HAP-1 (cell line): ENCODE measurements around the gene NKAIN2.
"Not testable (repeated sequence)": the region's sequence is repeated elsewhere in the genome, so short reads cannot be mapped to it uniquely, and the experiment has no call there.

Experiments
- DNase-seq, 2 experiments: peaks; one replicate each; pipeline ENCODE4 v3.0.0-alpha.2; 2016 to 2020; ENCODE audit warnings: low spot score in 2 of 2
- H3K27me3 ChIP-seq: fragments of 250-450 bp; sonication (Bioruptor Pico); 2 replicates; pipeline ENCODE4 v1.5.1; 2020; ENCODE audit warnings: low read depth, mild to moderate bottlenecking, moderate library complexity
- H3K36me3 ChIP-seq: fragments of 250-450 bp; sonication (Bioruptor Pico); replicated peaks from 2 replicates; pipeline ENCODE4 v1.5.1; 2020; ENCODE audit warnings: mild to moderate bottlenecking
- H3K4me1 ChIP-seq: fragments of 250-450 bp; sonication (Bioruptor Pico); 2 replicates; pipeline ENCODE4 v1.5.1; 2020; ENCODE audit warnings: mild to moderate bottlenecking
- H3K4me3 ChIP-seq: fragments of 250-450 bp; sonication (Bioruptor Pico); 2 replicates; pipeline ENCODE4 v1.5.1; 2020; ENCODE audit warnings: mild to moderate bottlenecking, moderate library complexity
- H3K9me3 ChIP-seq: fragments of 250-450 bp; sonication (Bioruptor Pico); 2 replicates; pipeline ENCODE4 v1.5.1; 2020; ENCODE audit warnings: mild to moderate bottlenecking, moderate library complexity
- in situ Hi-C: fragments of 300-500 bp; cut with MboI; formaldehyde crosslinking; loops from 3 replicates; pipeline ENCODE4 v1.14.3; 2020; ENCODE audit warnings: low sequenced_read_pairs, inconsistent platforms, mixed read lengths

The NKAIN2 gene

DNA sequence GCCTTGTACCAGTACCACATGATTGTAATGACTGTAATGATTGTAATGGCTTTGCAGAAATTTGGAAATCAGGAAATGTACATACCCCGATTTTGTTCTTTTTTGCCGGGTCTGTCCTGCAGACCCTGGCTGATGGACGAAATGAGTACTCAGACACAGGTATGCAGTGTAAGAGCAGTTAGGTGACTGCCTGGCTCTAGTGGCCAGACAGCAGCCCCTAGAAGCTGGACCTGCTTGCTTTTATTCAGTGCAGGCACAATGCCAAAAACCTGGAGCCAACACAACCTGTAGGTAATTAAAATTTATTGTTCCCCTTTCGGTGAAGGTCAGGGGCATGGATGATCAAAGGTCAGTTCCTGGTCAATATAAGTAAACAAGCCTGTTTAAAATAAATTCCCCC is 346.0 kb downstream of the NKAIN2 start:
- Histone ChIP-seq H3K27me3 (no peaks in the 10 kb centered on the region), H3K4me3 (no peak overlapping the region), H3K9me3 (no peaks in the 10 kb centered on the region), H3K36me3 (no peaks in the 10 kb centered on the region), H3K4me1 (no peaks in the 10 kb centered on the region)
- no peak for DNase-seq
- in situ Hi-C loops: no loop called here

DNA sequence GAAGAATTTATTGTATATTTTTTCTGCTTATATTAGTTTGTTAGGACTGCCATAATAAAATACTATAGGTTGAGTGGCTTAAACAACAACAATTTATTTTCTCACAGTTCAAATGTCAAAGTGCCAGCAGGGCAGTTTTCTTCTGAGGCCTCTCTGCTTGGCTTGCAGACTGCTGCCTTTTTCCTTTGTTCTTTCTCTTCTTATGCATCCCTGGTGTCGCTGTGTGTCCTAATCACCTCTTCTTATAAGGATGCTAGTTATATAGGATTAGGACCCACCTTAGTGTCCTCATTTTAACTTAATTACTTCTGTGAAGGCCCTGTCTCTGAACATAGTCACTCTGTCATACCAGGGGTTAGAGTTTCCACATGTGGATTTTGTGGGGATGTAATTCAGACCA is 354.4 kb downstream of the NKAIN2 start:
- in situ Hi-C loops: no loop called here
- no peaks in the 10 kb centered on the region for H3K4me1 ChIP-seq
- H3K9me3 ChIP-seq: no peaks in the 10 kb centered on the region
- DNase-seq: no peak
- no peak overlapping the region for H3K4me3 ChIP-seq
- H3K36me3 ChIP-seq: no peaks in the 10 kb centered on the region
- H3K27me3 ChIP-seq: no peaks in the 10 kb centered on the region; the same call in 1 of the 2 replicates

DNA sequence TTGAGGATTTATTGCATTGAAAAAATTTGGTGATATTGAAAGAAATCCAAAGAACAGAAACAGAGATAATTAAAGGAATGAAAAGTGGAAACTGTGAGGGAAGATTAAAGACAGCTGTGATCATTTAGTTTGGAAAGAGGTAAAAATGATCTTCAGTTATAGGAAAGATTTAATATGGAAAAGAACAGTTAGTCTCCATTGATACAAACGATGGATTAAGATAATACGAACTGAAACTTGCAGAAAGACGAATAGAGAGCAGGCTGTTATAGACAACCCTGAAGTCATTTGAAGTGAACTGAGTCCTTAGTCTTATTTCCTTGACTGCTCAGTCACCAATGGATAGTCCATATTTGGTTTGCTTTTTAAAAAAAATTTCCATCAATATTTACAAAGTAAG is 360.0 kb downstream of the NKAIN2 start:
- in situ Hi-C loops: no loop called here
- Histone ChIP-seq H3K4me3 (no peak overlapping the region), H3K27me3 (no peaks in the 10 kb centered on the region; the same call in 1 of the 2 replicates), H3K4me1 (no peaks in the 10 kb centered on the region), H3K36me3 (no peaks in the 10 kb centered on the region), H3K9me3 (no peaks in the 10 kb centered on the region)
- no peak for DNase-seq

DNA sequence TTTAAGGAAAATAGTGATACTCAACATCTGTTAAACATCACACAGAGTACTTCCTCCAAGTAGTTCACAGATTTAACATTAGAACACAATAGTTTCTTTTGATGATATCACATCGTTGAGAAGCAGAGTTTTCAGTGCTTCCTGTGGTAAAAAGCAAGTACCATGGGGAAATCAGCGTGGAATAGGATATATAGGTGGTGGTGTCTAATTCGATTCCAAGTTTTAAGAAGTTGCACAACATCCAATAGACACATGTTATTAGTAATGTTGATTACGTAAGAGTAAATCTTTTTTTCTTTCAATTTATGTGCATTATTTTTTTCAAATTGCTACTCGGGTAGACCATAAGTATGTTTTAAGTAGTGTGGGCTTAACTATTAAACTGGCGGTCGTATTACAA is 360.7 kb downstream of the NKAIN2 start:
- no peak overlapping the region for H3K4me3 ChIP-seq
- no peaks in the 10 kb centered on the region; the same call in 1 of the 2 replicates for H3K27me3 ChIP-seq
- H3K36me3 ChIP-seq: no peaks in the 10 kb centered on the region
- in situ Hi-C loops: no loop called here
- DNase-seq: no peak
- no peaks in the 10 kb centered on the region for H3K9me3 ChIP-seq
- H3K4me1 ChIP-seq: no peaks in the 10 kb centered on the region

DNA sequence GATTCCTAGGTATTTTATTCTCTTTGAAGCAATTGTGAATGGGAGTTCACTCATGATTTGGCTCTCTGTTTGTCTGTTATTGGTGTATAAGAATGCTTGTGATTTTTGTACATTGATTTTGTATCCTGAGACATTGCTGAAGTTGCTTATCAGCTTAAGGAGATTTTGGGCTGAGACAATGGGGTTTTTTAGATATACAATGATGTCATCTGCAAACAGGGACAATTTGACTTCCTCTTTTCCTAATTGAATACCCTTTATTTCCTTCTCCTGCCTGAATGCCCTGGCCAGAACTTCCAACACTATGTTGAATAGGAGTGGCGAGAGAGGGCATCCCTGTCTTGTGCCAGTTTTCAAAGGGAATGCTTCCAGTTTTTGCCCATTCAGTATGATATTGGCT is 363.6 kb downstream of the NKAIN2 start:
- H3K36me3 ChIP-seq, H3K9me3 ChIP-seq, in situ Hi-C loops, DNase-seq, H3K27me3 ChIP-seq, H3K4me1 ChIP-seq, H3K4me3 ChIP-seq: not testable (repeated sequence)

DNA sequence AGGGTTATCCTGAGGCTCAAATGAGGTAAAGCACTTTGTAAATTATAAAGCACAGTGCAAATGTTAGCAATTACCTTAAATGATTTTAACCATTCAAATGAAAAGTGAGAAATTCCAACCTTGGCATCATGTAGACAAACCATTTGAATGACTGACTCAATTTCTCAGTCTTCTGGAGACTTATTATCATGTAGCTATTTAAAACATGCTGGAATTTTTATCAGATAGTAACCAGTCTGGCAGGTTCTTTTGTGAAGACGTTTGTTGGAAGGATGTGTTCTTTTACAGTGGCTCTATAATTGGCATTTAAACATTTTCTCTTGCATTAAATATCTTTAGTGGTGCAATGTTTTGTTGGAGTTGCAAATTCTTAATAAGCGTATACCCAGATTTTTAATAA is 386.6 kb downstream of the NKAIN2 start:
- DNase-seq: peak in 1 of 2 experiments; percentile 23
- Histone ChIP-seq H3K4me3 (no peak overlapping the region), H3K9me3 (no peaks in the 10 kb centered on the region), H3K4me1 (peaks cover 9% of the 10 kb centered on the region; the same call in 1 of the 2 replicates), H3K36me3 (no peaks in the 10 kb centered on the region), H3K27me3 (no peaks in the 10 kb centered on the region)
- in situ Hi-C loops: no loop called here

DNA sequence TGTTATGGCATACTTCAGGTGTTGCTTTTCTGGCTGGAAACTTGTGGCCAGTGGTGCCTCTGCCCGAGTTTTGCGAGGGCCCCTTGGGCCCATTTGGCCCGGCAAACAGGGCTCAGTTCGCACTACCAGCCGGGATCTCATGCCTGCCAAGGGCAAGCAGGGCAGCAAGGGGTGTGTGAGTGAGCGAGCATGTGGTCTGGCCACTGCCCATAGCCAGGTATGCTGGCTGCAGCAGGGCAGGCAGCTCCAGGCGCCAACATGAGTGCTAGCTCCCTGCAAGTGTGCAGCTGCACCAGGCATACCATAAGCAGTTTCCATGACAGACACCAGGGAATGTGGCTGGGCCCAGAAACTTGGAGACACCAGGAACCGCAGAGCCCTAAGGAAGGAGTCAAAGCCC is 389.5 kb downstream of the NKAIN2 start:
- Histone ChIP-seq H3K27me3 (no peaks in the 10 kb centered on the region), H3K4me1 (peaks cover 9% of the 10 kb centered on the region; the same call in 1 of the 2 replicates), H3K4me3 (no peak overlapping the region), H3K36me3 (no peaks in the 10 kb centered on the region), H3K9me3 (no peaks in the 10 kb centered on the region)
- DNase-seq: no peak
- in situ Hi-C loops: no loop called here

DNA sequence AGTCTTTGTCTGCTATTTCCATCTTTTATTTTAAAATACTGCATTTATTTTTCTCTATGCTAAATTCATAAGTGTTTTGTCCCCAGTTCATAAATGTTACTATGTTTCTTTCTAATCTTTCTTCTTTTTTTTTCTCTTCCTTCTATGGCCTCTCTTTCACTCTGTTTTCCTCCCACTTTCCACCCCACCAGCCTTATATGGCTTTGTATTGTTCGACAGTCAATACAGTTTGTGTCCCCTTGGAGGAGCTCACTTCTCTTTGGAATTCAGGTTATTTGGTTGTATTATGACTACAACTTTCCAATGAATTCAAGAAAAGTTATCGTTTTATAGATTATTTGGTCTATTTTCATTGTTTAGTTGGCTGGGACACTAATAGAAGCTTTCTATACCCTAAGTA is 393.5 kb downstream of the NKAIN2 start:
- no peak for DNase-seq
- Histone ChIP-seq H3K27me3 (no peaks in the 10 kb centered on the region), H3K36me3 (no peaks in the 10 kb centered on the region), H3K4me3 (no peak overlapping the region), H3K9me3 (no peaks in the 10 kb centered on the region), H3K4me1 (no peaks in the 10 kb centered on the region)
- in situ Hi-C loops: no loop called here

DNA sequence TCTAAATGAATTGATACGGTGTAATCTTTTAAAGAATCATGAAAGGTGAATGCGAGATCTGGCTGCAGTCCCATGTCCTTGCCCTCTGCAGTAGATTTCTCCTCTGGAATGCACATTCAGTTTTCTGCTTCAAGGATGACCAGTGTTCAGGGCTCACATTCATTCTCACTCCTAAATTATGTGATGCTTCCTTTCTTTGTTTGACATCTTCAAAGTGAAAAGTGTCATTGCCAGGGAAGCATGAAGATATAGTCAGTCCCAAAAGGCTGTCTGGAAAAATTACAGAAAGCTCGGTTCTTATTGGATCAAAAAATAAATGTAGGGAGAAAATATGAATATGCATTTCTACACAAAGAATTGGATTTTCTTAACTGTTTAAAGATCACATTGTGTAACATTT is 395.6 kb downstream of the NKAIN2 start:
- no peak for DNase-seq
- no peak overlapping the region for H3K4me3 ChIP-seq
- no peaks in the 10 kb centered on the region for H3K9me3 ChIP-seq
- in situ Hi-C loops: no loop called here
- no peaks in the 10 kb centered on the region for H3K36me3 ChIP-seq
- no peaks in the 10 kb centered on the region for H3K4me1 ChIP-seq
- no peaks in the 10 kb centered on the region for H3K27me3 ChIP-seq

DNA sequence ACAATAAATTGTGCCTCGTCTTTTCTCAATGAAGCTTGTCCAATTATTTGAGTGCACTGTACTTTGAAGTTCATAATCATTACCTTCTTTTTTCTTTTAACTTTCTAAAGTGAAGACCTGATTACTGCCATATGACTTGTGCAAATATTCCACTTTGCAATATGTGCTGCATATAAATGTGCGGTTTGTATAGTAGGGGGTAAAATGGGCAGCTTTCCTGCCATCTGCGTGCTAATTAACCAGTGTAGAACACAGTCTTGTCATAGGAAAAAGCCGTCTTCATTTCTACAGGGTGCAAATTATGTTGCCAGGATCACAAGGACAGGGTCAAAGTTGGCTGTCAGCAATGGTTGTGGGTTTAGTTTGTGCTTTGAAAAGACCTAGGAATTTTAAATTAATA is 397.0 kb downstream of the NKAIN2 start:
- Histone ChIP-seq H3K27me3 (peaks cover under 1% of the 10 kb centered on the region; the same call in 1 of the 2 replicates), H3K4me1 (no peaks in the 10 kb centered on the region), H3K9me3 (no peaks in the 10 kb centered on the region), H3K4me3 (no peak overlapping the region), H3K36me3 (no peaks in the 10 kb centered on the region)
- DNase-seq: no peak
- in situ Hi-C loops: no loop called here

DNA sequence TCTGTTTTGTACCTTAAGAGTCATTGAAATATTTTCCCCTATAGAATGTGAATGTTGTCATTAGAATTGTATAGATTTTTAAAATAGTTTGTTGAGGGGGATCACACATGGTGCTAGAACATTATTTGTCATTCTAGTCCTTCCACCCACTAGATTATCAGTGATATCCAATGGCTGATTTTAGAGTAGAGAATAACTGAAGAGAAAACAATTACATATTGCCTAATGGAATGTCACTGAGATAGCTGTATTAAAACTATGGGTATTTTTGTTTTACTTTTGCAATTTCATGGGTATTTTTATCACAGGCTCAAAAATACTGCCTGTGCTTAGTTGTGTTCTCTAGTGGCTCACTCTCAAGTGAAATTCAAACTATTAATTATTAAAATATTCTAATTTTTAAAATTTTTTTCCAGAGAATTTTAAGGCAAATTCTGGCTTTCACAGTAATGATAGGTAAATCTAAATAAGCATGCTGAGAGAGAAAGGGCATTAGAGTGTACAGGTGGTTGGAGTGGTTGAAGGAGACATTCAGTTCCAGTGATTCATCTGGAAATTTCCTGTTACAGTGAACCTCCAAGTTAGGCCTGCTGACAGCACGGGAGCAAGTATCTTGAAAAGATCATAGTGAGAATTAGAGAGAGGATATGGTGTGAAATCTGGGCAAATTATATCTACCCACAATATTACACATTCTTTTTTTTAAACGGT is 399.6 kb downstream of the NKAIN2 start:
- in situ Hi-C loops: no loop called here

DNA sequence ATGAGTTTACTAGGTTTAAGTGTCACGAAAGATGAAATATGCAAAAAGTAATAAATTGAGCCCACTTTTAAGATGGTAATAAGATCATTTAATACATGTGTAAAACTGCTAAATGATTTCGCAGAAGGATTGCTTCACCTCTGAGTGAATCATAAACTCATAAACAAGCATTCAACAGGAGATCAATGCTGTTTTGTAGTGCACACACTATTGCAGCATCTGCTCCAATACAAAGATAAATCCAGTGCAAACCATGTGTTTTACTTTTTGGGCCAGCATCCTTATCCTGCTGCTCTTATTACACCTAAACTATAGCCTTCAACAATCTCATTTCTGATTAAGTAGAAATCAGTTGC is 400.1 kb downstream of the NKAIN2 start:
- in situ Hi-C loops: no loop called here
- Histone ChIP-seq H3K27me3 (peaks cover 4% of the 10 kb centered on the region; the same call in 1 of the 2 replicates), H3K36me3 (no peaks in the 10 kb centered on the region), H3K4me1 (no peaks in the 10 kb centered on the region), H3K9me3 (no peaks in the 10 kb centered on the region), H3K4me3 (no peak overlapping the region)
- no peak for DNase-seq

More for the DNA sequence above, 399.6 kb downstream of the NKAIN2 start:
- Histone ChIP-seq H3K27me3 (peaks cover 4% of the 10 kb centered on the region; the same call in 1 of the 2 replicates), H3K36me3 (no peaks in the 10 kb centered on the region), H3K4me1 (no peaks in the 10 kb centered on the region), H3K9me3 (no peaks in the 10 kb centered on the region), H3K4me3 (no peak overlapping the region)
- DNase-seq: no peak

DNA sequence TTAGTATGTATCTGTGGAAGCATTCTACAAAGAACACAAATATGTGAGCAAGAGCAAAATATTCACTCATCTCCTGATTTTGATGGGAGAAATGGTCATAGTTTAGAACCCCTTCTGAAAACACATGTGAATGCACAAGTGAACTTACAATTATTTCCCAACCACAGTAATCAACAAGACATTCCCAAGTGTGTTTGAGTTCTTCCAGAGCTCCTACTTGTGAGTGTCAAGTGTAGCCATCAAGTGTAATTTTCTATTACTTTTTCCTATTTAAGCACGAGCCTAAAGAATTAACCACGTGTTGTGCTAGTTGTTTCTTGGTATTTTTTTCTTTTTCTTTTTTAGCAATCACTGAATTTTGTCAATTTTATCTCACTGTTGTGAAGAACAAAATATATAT is 402.3 kb downstream of the NKAIN2 start:
- Histone ChIP-seq H3K4me3 (no peak overlapping the region), H3K36me3 (no peaks in the 10 kb centered on the region), H3K9me3 (no peaks in the 10 kb centered on the region), H3K27me3 (peaks cover 4% of the 10 kb centered on the region; the same call in 1 of the 2 replicates), H3K4me1 (no peaks in the 10 kb centered on the region)
- in situ Hi-C loops: no loop called here
- DNase-seq: no peak

DNA sequence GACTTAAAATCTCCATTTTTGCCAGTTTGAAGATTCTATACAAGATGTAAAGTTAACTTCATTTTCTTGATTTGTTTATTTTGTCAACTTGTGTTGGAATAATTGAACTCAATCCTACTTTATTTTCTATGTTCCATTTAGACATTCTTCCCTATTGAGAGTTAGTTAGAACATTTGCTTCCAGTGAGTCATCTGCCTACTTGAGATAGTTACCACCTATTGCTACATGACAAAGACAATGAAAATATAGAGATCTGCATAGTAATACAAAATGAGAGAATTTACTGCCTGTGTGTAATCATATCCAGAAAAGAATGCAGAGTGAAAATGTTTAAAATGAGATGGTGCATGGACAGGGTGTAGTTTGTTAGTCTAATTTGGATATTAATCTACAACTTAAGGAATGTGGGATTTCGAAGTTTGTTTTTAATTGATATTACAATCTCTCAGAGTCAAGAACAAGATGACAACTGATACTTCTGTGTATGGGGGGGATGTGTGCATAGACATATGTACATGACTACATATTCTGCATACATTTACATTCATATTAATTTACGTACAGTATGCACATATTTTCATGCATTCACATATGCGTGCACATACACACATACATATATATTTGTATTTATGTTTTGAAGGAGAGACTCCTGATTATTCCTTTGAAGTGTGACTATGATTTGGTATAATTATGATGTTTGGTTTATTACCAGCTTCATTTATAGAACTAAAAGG is 420.1 kb downstream of the NKAIN2 start:
- peaks cover 9% of the 10 kb centered on the region for H3K4me1 ChIP-seq
- H3K9me3 ChIP-seq: no peaks in the 10 kb centered on the region
- in situ Hi-C loops: no loop called here
- peak in 1 of 2 experiments; percentile 54 for DNase-seq
- no peaks in the 10 kb centered on the region for H3K27me3 ChIP-seq
- no peak overlapping the region for H3K4me3 ChIP-seq
- no peaks in the 10 kb centered on the region for H3K36me3 ChIP-seq
